ENCODE results near the gene MINDY2.

The MINDY2 gene

DNA sequence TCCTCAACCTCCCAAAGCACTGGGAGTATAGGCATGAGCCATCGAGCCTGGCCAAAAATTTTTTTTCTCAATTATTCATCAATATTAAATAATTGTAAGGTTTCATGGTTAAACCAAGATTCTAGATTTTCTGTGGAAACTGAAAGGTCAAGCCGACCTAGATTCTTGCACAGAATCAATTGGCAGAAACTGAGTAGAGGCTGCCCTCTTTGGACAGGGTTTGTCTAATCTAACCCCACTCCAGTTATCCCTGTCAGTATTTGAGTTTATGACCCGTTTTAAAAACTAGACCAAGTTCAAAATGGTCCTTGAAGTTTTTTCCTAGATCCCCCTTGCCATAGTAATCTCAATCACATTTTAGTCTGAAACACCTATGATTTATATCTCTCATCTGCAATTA, 13.0 kb upstream of the MINDY2 start:
- no peak overlapping the region for H3K4me3 ChIP-seq (ENCODE audit: low read depth, low read length)
- no peaks in the 10 kb centered on the region for H3K36me3 ChIP-seq
- no peak overlapping the region for H3K27ac ChIP-seq
- no peaks in the 10 kb centered on the region for H3K27me3 ChIP-seq (ENCODE audit: insufficient read depth, low read depth, severe bottlenecking)
- no peaks in the 10 kb centered on the region for H3K9me3 ChIP-seq (ENCODE audit: severe bottlenecking)
- DNase-seq, result no peak
- TF ChIP-seq CTCF (IDR thresholded peaks at IDR 0.05; ENCODE audit: low read depth, low read length), result peak; percentile 16; the same call in 1 of the 2 replicates

DNA sequence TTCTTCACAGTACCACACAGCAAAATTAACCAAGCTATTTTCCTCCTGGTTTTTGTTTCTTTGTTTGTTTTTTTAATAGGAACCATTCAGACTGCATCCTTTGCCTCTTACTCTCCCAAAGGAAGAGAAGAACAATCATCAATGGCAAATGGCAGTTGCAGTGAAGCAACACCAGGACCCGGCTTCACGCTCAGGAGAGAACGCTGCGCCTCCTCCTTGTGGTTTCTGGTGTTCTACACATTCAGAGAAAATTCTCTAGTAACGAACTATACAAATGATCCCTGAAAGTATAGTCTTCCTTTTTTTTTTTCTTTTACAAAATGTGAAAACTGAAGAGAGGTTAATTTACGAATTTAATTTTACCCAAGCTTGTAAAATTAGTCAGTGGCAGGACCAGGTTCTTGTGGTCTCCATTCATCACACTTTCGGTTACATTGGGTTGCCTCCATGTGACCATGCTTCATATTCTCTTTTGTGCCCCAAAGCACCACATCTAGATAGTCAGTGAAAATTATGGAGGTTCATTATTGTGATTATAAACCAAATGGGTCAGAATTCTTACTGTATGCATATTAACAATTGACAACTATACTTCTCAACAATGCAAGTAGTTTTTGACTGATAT, 10.6 kb upstream of the MINDY2 start:
- no peak overlapping the region for H3K27ac ChIP-seq
- H3K36me3 ChIP-seq, result no peaks in the 10 kb centered on the region
- peaks cover 6% of the 10 kb centered on the region for H3K9me3 ChIP-seq (ENCODE audit: severe bottlenecking)
- H3K27me3 ChIP-seq (ENCODE audit: insufficient read depth, low read depth, severe bottlenecking), result no peaks in the 10 kb centered on the region
- H3K4me3 ChIP-seq (ENCODE audit: low read depth, low read length), result no peak overlapping the region
- DNase-seq, result no peak
- TF ChIP-seq CTCF (IDR thresholded peaks at IDR 0.05; ENCODE audit: low read depth, low read length), result no peak

- H3K9me3 ChIP-seq (ENCODE audit: severe bottlenecking), result peaks cover 6% of the 10 kb centered on the region
- no peak for DNase-seq
- no peaks in the 10 kb centered on the region for H3K27me3 ChIP-seq (ENCODE audit: insufficient read depth, low read depth, severe bottlenecking)
- no peak overlapping the region for H3K4me3 ChIP-seq (ENCODE audit: low read depth, low read length)
- no peak for TF ChIP-seq CTCF (IDR thresholded peaks at IDR 0.05; ENCODE audit: low read depth, low read length)
- H3K27ac ChIP-seq, result no peak overlapping the region
- no peaks in the 10 kb centered on the region for H3K36me3 ChIP-seq
Observed at GRCh38 chr15:58761010-58761388, 10.1 kb upstream of the MINDY2 start.

DNA sequence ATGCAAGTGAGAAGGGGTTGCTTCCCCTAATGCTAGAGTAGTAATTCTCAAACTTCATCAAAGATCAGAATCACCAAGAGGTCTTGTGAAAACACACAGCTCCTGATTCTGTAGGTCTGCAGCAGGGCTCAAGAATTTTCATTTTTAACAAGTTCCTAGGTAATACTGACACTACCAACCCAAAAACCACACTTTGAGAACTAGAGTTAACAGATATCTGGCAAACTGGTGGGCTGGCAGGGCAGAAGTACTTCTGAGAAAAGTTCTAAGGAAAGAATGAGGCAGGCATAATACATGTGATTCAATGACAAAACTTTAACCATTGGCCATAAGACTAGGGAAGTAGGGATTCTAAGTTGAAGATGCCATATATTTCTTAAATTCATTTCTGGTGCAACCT, 8.8 kb upstream of the MINDY2 start:
- Histone ChIP-seq H3K27ac (no peak overlapping the region), H3K9me3 (ENCODE audit: severe bottlenecking) (peaks cover 6% of the 10 kb centered on the region), H3K4me3 (ENCODE audit: low read depth, low read length) (no peak overlapping the region), H3K36me3 (no peaks in the 10 kb centered on the region), H3K27me3 (ENCODE audit: insufficient read depth, low read depth, severe bottlenecking) (no peaks in the 10 kb centered on the region)
- TF ChIP-seq CTCF (IDR thresholded peaks at IDR 0.05; ENCODE audit: low read depth, low read length), result no peak
- no peak for DNase-seq

DNA sequence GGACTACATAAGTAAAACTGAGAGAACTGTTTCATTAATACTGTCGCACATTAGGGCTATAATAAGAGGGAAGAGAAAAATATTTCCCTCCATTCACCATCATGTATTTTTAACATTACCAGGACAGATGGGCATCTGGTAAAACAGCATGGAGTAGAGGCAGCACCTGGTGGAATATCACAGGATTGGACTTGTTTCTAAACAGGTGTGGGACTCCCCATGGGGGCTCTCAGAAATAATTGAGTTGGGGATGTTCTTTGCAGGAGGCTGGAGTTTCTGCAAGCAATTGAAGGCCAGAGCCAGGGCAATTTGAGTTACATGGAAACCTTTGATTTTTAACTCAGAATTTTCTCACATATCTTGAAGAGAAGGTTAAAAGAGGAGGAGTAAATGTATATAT, 8.4 kb upstream of the MINDY2 start:
- Histone ChIP-seq H3K4me3 (ENCODE audit: low read depth, low read length) (no peak overlapping the region), H3K27me3 (ENCODE audit: insufficient read depth, low read depth, severe bottlenecking) (no peaks in the 10 kb centered on the region), H3K9me3 (ENCODE audit: severe bottlenecking) (peaks cover 6% of the 10 kb centered on the region), H3K36me3 (no peaks in the 10 kb centered on the region), H3K27ac (no peak overlapping the region)
- no peak for TF ChIP-seq CTCF (IDR thresholded peaks at IDR 0.05; ENCODE audit: low read depth, low read length)
- no peak for DNase-seq

- Histone ChIP-seq H3K9me3 (ENCODE audit: severe bottlenecking) (peaks cover 6% of the 10 kb centered on the region), H3K27me3 (ENCODE audit: insufficient read depth, low read depth, severe bottlenecking) (no peaks in the 10 kb centered on the region), H3K4me3 (ENCODE audit: low read depth, low read length) (no peak overlapping the region), H3K36me3 (no peaks in the 10 kb centered on the region), H3K27ac (no peak overlapping the region)
- DNase-seq, result no peak
- no peak for TF ChIP-seq CTCF (IDR thresholded peaks at IDR 0.05; ENCODE audit: low read depth, low read length)
Observed at GRCh38 chr15:58764468-58764867, 6.6 kb upstream of the MINDY2 start.

Data from WERI-Rb-1 (cell line).